ENCODE results near the gene LMNB1.

- no peak for TF ChIP-seq SIN3A (IDR thresholded peaks at IDR 0.05; ENCODE audit: low read depth)
- TF ChIP-seq ZBTB33 (IDR thresholded peaks at IDR 0.05; ENCODE audit: extremely low read depth, insufficient replicate concordance, low read length): no peak
- no peak for TF ChIP-seq CTCF (IDR thresholded peaks at IDR 0.05 in 2 of 3, conservative IDR thresholded peaks at IDR 0.05 in 1 of 3; ENCODE audit: borderline replicate concordance in 1 of 3, insufficient read depth in 1 of 3, low read depth in 2 of 3, low read length in 2 of 3)
- no peak for TF ChIP-seq RAD21 (IDR thresholded peaks at IDR 0.05; ENCODE audit: low read depth)
- TF ChIP-seq, protein P1, sequence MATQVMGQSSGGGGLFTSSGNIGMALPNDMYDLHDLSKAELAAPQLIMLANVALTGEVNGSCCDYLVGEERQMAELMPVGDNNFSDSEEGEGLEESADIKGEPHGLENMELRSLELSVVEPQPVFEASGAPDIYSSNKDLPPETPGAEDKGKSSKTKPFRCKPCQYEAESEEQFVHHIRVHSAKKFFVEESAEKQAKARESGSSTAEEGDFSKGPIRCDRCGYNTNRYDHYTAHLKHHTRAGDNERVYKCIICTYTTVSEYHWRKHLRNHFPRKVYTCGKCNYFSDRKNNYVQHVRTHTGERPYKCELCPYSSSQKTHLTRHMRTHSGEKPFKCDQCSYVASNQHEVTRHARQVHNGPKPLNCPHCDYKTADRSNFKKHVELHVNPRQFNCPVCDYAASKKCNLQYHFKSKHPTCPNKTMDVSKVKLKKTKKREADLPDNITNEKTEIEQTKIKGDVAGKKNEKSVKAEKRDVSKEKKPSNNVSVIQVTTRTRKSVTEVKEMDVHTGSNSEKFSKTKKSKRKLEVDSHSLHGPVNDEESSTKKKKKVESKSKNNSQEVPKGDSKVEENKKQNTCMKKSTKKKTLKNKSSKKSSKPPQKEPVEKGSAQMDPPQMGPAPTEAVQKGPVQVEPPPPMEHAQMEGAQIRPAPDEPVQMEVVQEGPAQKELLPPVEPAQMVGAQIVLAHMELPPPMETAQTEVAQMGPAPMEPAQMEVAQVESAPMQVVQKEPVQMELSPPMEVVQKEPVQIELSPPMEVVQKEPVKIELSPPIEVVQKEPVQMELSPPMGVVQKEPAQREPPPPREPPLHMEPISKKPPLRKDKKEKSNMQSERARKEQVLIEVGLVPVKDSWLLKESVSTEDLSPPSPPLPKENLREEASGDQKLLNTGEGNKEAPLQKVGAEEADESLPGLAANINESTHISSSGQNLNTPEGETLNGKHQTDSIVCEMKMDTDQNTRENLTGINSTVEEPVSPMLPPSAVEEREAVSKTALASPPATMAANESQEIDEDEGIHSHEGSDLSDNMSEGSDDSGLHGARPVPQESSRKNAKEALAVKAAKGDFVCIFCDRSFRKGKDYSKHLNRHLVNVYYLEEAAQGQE (IDR thresholded peaks at IDR 0.05; ENCODE audit: low read depth): no peak
- TF ChIP-seq POLR2A (IDR thresholded peaks at IDR 0.05; ENCODE audit: borderline replicate concordance, extremely low read depth, insufficient read depth, insufficient read length): no peak
- TF ChIP-seq POLR2AphosphoS5 (IDR thresholded peaks at IDR 0.05; ENCODE audit: low read depth, low read length): no peak
- TF ChIP-seq YY1 (IDR thresholded peaks at IDR 0.05; ENCODE audit: extremely low read depth, insufficient replicate concordance, low read depth, low read length): no peak
- no peak for TF ChIP-seq CBX3 (IDR thresholded peaks at IDR 0.05; ENCODE audit: low read depth)
- no peak for TF ChIP-seq EZH2 (IDR thresholded peaks at IDR 0.05)
- TF ChIP-seq ZFX (IDR thresholded peaks at IDR 0.05): no peak
- TF ChIP-seq TCF7L2 (IDR thresholded peaks at IDR 0.05; ENCODE audit: borderline replicate concordance, extremely low read depth, insufficient read depth, insufficient read length): no peak
These were observed 24.7 kb upstream of the LMNB1 start for GRCh38 chr5:126752081-126752785.
